HepG2 (cell line): ENCODE data around the gene VGF. TPM values are rescaled to one million over a fixed set of nuclear protein-coding genes. Genes with fewer than 3 reads are reported as not detected.

ENCODE experiments used
- ARNT2 ChIP-seq: sonication (generic); formaldehyde crosslinking; IDR thresholded peaks from 2 replicates; pipeline ENCODE4 v1.8.0; 2022; ENCODE audit warnings: mild to moderate bottlenecking, low read depth, missing genetic modification reagents, moderate library complexity
- CERS6 ChIP-seq: sonication (generic); formaldehyde crosslinking; IDR thresholded peaks from 2 replicates; pipeline ENCODE4 v1.5.0; 2020; ENCODE audit warnings: missing genetic modification reagents
- GTF3A ChIP-seq: sonication (generic); formaldehyde crosslinking; conservative IDR thresholded peaks from 2 replicates; pipeline ENCODE4 v1.4.0; 2020; ENCODE audit warnings: mild to moderate bottlenecking, missing genetic modification reagents
- HINFP ChIP-seq: sonication (generic); formaldehyde crosslinking; IDR thresholded peaks from 2 replicates; pipeline ENCODE4 v1.4.0; 2020; ENCODE audit warnings: low read depth, mild to moderate bottlenecking, missing genetic modification reagents
- HOXA5 ChIP-seq: sonication (generic); formaldehyde crosslinking; IDR thresholded peaks from 2 replicates; pipeline ENCODE4 v1.4.0; 2020; ENCODE audit warnings: missing genetic modification reagents
- KLF13 ChIP-seq: sonication (generic); formaldehyde crosslinking; IDR thresholded peaks from 2 replicates; pipeline ENCODE4 v1.4.0; 2020; ENCODE audit warnings: mild to moderate bottlenecking, missing genetic modification reagents
- KLF6 ChIP-seq: IDR thresholded peaks from 2 replicates; pipeline ENCODE4 v1.8.0; 2016; ENCODE audit warnings: missing biosample characterization, missing genetic modification reagents
- LRRFIP1 ChIP-seq: sonication (generic); formaldehyde crosslinking; conservative IDR thresholded peaks from 2 replicates; pipeline ENCODE4 v1.4.0; 2020; ENCODE audit warnings: missing genetic modification reagents
- MYNN ChIP-seq: sonication (generic); formaldehyde crosslinking; IDR thresholded peaks from 2 replicates; pipeline ENCODE4 v1.4.0; 2020; ENCODE audit warnings: mild to moderate bottlenecking, low read depth, missing genetic modification reagents
- NCOA1 ChIP-seq: sonication (generic); formaldehyde crosslinking; IDR thresholded peaks from 2 replicates; pipeline ENCODE4 v1.9.0; 2021; ENCODE audit warnings: missing genetic modification reagents
- NFIB ChIP-seq: sonication (generic); formaldehyde crosslinking; IDR thresholded peaks from 2 replicates; pipeline ENCODE4 v1.9.0; 2021; ENCODE audit warnings: missing genetic modification reagents, mild to moderate bottlenecking, borderline replicate concordance
- NPAS2 ChIP-seq: sonication (generic); formaldehyde crosslinking; IDR thresholded peaks from 2 replicates; pipeline ENCODE4 v1.8.0; 2022; ENCODE audit warnings: mild to moderate bottlenecking, missing genetic modification reagents, borderline replicate concordance
- REST ChIP-seq, 2 experiments: IDR thresholded peaks; 2 replicates each; pipeline ENCODE4 v1.6.1; 2011 to 2012; ENCODE audit warnings: low read length in 2 of 2, borderline replicate concordance in 1 of 2, low read depth in 1 of 2, mild to moderate bottlenecking in 1 of 2, moderate library complexity in 1 of 2
- SMC3 ChIP-seq: IDR thresholded peaks from 2 replicates; pipeline ENCODE4 v1.6.1; 2011; ENCODE audit warnings: low read length, improper control_type of control experiment
- TFE3 ChIP-seq: IDR thresholded peaks from 2 replicates; pipeline ENCODE4 v1.6.1; 2016
- ZNF17 ChIP-seq: sonication (generic); formaldehyde crosslinking; IDR thresholded peaks from 2 replicates; pipeline ENCODE4 v1.5.0; 2020; ENCODE audit warnings: mild to moderate bottlenecking, missing genetic modification reagents
- ZNF263 ChIP-seq: sonication (generic); formaldehyde crosslinking; IDR thresholded peaks from 2 replicates; pipeline ENCODE4 v1.4.0; 2020; ENCODE audit warnings: missing genetic modification reagents
- ZNF3 ChIP-seq: IDR thresholded peaks from 2 replicates; pipeline ENCODE4 v1.7.0; 2017; ENCODE audit warnings: inconsistent platforms
- ZNF543 ChIP-seq: sonication (generic); formaldehyde crosslinking; IDR thresholded peaks from 2 replicates; pipeline ENCODE4 v1.4.0; 2020; ENCODE audit warnings: mild to moderate bottlenecking, missing genetic modification reagents
- ZNF670 ChIP-seq: sonication (generic); formaldehyde crosslinking; IDR thresholded peaks from 2 replicates; pipeline ENCODE4 v1.8.0; 2022; ENCODE audit warnings: mild to moderate bottlenecking, missing genetic modification reagents, borderline replicate concordance
- polyA plus RNA-seq, 8 experiments: library from polyadenylated mRNA; depleted of rRNA in 3 of 8; stranded (reverse) in 7 of 8; unstranded in 1 of 8; fragments of >200 nt; fragmentation: Illumina TruSeq in 4 of 8; extraction: Trizol in 4 of 8; gene quantifications; 2 replicates each; pipeline versions ENCODE4 v1.2.1 to v1.2.3, GENCODE V29; 2011 to 2016; ENCODE audit warnings: low read depth in 4 of 8, missing spikeins in 1 of 8, mixed read lengths in 1 of 8; ENCODE audit not compliant: insufficient read depth in 1 of 8
- total RNA-seq, 5 experiments: library from RNA; depleted of rRNA; stranded (reverse); fragments of >200 nt; fragmentation: Illumina TruSeq; extraction: Trizol; gene quantifications; 2 replicates each; pipeline ENCODE4 v1.2.3, GENCODE V29; 2016; ENCODE audit warnings: low read depth in 1 of 5

VGF gene
- total and polyA plus RNA-seq, 2 of the 13 experiments (the other 11 are each of a cell fraction or from before 2014, with no cell fraction given): 0.12 to 0.46 TPM

- no peak for TF ChIP-seq CERS6
- peak; percentile 84; the same call in 1 of the 2 replicates for TF ChIP-seq NPAS2
- TF ChIP-seq NFIB: no peak
- no peak for TF ChIP-seq LRRFIP1 (CRISPR knock-in tag)
- peak; percentile 88 for TF ChIP-seq ZNF263 (CRISPR knock-in tag)
- TF ChIP-seq ZNF17 (CRISPR knock-in tag): no peak
- TF ChIP-seq KLF13 (CRISPR knock-in tag): no peak
- no peak for TF ChIP-seq HOXA5 (CRISPR knock-in tag)
- no peak for TF ChIP-seq SMC3
- peak; percentile 24; the same call in 1 of the 2 replicates for TF ChIP-seq ZNF670 (CRISPR knock-in tag)
- TF ChIP-seq ZNF543 (CRISPR knock-in tag): 0 out of 2 replicates have a peak, but pooled peaks have one; percentile 10
- peak; percentile 57 for TF ChIP-seq KLF6 (CRISPR knock-in tag)
- TF ChIP-seq HINFP (CRISPR knock-in tag): 0 out of 2 replicates have a peak, but pooled peaks have one; percentile 9
- peak; percentile 82 for TF ChIP-seq TFE3 (CRISPR knock-in tag)
- 0 out of 4 replicates have a peak, but pooled peaks of 1 of the 2 experiments have one; percentile 33 for TF ChIP-seq REST (IDR thresholded peaks at IDR 0.05; ENCODE audit: borderline replicate concordance in 1 of 2, low read depth in 1 of 2, low read length in 2 of 2)
- no peak for TF ChIP-seq ZNF3
- TF ChIP-seq GTF3A (CRISPR knock-in tag): no peak
- peak; percentile 55; the same call in 1 of the 2 replicates for TF ChIP-seq ARNT2 (CRISPR knock-in tag)
- TF ChIP-seq NCOA1 (CRISPR knock-in tag): no peak
- TF ChIP-seq MYNN (CRISPR knock-in tag): no peak
Measured at GRCh38 chr7:101125989-101126650, 39.2 kb downstream of the VGF start (continued).
